ENCODE data around the gene MLANA.

MLANA gene, protein sequence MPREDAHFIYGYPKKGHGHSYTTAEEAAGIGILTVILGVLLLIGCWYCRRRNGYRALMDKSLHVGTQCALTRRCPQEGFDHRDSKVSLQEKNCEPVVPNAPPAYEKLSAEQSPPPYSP

DNA sequence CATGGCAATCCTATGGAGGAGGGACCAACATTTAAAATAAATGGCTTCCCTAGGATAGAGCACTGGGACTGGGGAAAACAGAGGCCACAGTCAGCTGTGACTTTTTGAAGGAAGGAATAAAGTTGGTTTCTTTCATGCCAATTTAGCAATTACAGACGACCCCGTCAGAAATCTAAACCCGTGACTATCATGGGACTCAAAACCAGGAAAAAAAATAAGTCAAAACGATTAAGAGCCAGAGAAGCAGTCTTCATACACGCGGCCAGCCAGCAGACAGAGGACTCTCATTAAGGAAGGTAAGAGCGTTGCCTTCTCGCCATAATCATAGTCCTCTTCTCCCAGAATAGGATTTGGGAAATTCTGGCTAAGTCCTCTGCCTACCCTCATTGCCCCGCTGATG lies at the start of gene MLANA:
TSS of gene MLANA (plus strand) at position 249 of the 400 bp plus-strand sequence. CDS start 1,586 bp downstream, outside the sequence.
- no peak for DNase-seq

- DNase-seq = peak; percentile 81
Observed at GRCh38 chr9:5841771-5842573, 48.7 kb upstream of the MLANA start.

DNA sequence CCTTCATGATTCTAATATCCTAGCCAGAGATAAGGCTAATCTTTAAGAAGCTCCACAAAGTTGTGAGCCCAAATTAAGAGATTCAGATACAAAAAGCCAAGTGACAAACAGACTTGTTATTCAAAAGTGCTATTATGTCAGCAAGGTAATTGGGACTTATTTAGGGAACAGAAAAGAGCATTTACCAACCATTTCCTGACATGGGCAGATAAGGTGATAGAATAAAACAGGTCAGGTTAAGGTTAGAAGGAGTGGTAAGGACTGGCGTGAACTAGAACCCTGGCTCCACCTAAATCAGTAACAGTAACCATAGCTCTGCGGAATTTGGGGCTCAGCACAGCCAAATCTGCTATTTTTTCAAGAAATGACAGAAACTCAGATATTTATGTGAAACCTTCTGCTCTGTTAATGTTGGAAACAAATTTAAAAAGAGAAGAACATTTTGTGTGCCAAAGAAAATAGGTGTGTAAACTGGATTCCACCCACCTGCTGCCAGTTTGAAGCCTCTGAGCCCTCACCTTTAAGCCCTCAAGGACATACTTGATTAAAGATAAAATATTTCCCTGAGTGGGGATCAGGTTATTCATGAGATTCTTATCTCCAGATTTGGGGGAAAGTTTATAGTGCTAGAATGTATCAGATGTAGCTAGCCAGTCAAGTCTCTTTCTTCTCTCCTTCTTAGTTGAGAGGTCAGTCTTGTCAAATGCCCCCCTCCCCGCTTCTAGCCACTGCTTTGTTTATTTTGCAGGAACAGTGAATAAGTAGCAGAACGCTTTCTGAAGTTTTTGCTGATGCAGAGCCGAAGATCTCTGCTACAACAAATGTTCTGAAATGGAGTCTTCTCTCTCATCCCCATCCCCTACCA lies 47.5 kb upstream of the MLANA start:
- no peak for DNase-seq

DNA sequence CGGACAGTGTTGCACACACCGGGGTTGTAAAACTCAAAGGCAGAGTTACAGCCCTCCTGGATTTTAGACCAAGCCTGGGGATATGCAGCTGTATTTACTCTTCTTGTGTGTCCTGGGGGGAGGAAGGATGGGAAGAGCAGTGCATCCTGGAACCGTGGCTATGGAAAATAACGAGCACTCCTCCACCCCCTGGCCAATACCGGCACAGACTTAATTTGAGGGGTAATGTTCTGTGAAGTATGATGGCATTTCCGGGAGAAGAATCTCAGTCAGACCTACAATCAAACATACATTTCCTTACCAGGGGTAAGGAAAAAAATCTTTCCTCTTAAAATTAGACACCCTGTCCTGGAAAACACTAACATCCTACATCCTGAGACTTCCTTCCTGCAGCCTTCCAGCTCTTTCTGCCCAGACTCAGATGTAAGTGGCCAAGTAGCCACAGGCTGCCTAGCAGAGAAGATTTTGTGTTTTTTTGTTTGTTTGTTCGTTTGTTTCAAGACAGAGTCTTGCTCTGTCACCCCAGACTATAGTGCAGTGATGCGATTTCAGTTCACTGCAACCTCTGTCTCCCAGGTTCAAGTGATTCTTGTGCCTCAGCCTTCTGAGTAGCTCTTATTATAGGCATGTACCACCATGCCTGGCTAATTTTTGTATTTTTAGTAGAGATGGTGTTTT lies 46.8 kb upstream of the MLANA start:
- peak; percentile 40 for DNase-seq

GRCh38 chr9:5845157-5845531 lies 45.5 kb upstream of the MLANA start:
- DNase-seq = no peak

DNA sequence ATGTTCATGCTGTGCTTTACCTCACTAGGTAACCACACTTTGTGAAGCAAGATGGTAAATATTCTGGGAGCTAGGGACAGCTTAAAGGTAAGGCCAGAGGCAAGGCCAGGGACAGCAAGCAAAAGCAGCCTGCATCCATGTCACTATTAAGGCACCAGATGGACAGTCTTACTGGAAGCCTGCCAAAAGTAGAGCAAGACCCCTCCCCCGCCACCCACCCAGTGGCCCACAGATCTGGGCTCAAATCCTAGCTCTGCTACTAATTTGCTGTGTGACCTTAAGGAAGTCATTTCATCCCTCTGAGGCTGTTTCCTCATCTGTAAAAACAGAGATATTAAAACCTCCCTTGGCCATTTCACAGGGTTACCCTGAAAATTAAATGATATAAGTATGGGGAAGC lies 44.6 kb upstream of the MLANA start:
- DNase-seq = no peak

DNA sequence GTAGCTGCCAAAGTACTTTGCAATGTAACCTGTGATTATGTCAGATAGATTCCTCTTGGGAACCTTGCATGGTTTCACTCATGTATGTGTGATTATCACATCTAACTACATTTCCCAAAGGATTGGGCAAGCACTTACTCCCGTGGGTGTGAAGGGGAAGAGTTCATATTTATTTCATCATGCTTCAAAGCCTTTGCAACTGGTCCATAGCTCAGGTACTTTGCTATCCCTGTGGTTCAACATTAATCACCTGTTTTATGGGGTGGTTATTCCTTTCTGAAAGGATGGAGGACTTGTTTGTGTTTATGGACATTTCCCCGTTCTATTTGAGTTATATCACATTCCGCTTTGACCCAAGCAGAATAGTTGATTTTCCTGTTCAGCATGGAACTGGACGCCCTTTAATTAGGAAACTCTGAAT lies 44.2 kb upstream of the MLANA start:
- no peak for DNase-seq

DNA sequence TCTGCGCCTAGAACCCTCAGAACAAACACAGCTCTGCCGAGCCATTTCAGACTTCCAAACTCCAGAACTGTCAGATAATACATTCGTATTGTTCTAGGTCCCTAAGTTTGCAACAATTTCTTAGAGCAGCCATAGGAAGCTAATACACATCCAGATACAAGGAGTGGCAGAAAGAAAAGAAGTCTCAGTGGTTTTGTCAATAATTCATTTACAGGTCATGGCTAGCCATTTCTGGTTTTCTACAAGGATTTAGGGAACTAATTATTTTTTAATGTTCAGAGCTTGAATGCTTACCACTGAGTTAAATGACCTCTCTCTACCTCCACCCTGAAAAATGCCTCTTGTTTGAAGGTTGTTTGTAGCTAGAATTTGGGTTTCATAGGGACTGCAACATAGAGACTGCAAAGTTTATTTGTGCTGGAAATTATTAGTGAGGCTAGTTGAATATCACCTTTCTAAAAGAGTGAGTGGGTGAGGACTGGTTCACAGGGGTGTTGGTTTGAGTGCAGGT lies 42.3 kb upstream of the MLANA start:
- DNase-seq = no peak

GRCh38 chr9:5850724-5851122 lies 40.0 kb upstream of the MLANA start:
- no peak for DNase-seq

GRCh38 chr9:5851445-5851844 lies 39.2 kb upstream of the MLANA start:
- DNase-seq = peak; percentile 95

DNA sequence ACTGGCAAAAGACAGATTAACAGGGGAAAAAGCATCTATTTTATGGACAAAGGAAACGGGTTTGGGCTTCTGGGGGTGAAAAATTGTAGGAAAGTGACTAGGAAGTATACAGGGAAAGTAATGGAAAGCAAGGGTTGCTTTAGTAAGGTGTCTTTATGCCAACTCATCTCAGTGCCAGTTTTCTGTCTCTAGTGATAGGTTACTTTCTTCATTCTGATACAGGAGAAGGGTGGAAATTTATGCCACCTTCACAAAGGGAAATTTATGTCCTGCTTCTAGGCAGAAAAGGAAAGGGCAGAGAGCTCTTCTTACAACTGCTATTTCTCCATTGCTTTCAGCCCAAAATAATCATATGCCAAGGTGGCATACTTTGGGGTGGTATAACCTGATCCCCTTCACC lies 37.7 kb upstream of the MLANA start:
- DNase-seq = no peak

DNA sequence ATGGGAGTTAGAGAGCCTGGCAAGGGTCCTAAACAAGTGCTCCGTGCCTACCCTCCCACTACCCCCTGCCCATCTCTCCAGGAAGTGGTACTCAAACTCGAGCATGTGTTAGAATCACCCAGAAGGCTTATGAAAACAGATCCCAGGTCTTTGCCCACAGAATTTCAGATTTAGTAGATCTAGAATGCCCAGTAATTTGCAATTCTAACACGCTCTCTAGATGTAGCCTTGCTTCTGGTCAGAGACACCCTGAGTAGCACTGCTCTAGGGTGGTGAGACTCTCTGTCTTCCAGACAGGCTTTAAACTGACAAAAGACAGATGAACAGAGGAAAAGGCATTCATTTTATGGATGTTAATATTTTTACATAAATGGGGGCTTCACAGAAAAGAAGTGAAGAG lies 37.1 kb upstream of the MLANA start:
- peak; percentile 53 for DNase-seq

DNA sequence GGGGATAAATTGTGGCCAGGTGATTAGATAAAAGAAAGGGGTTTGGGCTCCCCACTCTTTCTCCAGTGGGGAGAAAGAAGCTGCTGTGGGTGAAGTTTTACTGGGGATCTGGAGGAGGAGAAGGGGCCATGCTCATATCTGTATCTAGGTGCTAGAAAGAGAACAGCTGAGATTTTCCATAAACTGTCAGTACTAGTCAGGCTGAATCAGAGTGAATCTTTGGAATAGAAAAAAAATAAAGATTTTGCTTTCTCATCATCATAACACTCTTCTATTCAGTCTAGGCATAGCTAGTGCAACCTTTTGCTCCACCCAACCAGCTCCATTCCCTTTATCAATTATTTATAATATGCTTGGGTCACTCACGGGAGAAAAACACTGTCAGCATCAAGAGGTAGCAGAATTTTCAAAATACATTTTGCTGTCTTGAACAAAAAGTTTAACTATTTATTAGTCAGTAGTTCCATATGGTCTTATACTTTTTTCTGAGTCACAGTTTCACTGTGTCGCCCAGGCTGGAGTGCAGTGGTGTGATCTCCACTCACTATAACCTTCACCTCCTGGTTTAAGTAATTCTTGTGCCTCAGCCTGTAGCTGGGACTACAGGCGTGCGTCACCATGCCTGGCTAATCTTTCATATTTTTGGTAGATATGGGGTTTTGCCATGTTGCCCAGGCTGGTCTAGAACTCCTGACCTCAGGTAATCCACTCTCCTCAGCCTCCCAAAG lies 36.5 kb upstream of the MLANA start:
- DNase-seq = peak; percentile 73

- DNase-seq = no peak
Observed at GRCh38 chr9:5857928-5858327, 32.8 kb upstream of the MLANA start.

DNA sequence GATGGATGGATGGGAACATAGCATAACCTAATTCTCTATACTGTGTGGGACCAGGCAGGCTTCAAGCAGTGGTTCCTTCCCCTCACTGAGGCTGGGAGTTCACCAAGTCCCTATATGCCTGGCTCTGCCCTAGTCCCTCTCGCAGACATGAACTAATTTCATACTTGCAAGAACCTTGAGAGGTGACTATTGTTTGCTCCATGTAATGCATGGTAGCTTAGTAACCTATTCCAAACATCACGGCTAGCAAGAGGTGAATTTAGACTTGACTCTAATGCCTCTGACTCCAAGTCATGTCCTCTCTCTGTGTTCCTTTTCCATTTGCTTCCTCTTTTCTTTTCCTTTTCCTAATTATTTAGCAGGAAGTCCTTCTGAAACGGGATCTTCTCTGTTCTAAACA lies 31.9 kb upstream of the MLANA start:
- DNase-seq = no peak

DNA sequence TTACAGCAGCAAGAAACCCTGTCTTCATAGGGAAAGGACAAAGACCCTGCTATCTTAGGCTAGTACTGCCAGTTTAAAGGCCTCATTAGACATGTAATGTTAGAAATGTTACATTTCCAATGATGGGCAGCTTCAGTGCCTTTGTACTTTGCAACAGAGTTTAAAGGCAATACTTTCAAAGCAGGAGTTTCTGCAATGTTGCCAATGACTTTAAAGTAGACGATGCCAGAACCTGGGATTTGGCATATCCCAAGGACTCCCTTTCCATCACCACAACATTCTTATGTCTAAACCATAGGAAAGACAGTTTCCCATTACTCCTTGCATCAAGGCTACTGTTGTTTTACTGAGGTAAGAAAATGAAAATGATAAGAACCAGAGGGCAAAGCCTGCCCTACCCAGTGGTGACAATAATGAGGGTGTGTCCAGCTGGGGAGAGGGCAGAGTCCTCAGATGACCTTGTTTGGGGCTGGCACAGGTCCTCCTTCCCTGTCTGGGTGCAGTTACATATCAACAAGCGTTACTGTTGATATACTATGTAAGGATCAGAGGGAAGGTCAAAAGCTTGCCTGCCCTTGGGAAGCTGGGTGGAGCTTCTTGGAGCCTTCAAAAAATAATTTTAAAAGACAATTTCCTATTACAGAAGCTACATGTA lies 27.5 kb upstream of the MLANA start:
- no peak for DNase-seq

GRCh38 chr9:5864446-5864845 lies 26.2 kb upstream of the MLANA start:
- DNase-seq = no peak

DNA sequence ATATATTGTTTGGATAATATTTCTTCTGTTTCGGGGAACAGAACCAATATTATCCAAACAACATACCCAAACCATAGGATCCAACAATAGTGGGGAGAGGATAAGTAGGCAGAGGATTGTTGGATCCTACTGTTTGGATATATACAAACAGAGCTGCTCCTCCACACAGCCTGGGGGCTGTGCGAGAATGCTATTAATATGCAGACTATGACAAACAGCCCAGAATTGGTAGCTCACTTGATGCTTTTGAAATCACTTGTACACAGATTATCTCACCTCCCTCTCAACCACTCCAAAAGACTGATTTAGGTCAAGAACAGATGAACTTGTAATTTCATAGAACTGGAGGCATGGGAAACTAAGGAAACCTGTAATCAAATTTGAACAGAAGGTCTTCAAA lies 24.4 kb upstream of the MLANA start:
- no peak for DNase-seq

GRCh38 chr9:5866685-5867084 lies 24.0 kb upstream of the MLANA start:
- no peak for DNase-seq

GRCh38 chr9:5868235-5868634 lies 22.5 kb upstream of the MLANA start:
- DNase-seq = no peak

GRCh38 chr9:5869315-5870019 lies 21.2 kb upstream of the MLANA start:
- peak; percentile 41 for DNase-seq
